Measurements from ENCODE around the gene SPINK8. TPM values are rescaled to one million over a fixed set of nuclear protein-coding genes. Genes with fewer than 3 reads are reported as not detected.
"Not testable (repeated sequence)": the region's sequence is repeated elsewhere in the genome, so short reads cannot be mapped to it uniquely, and the experiment has no call there.

Gene SPINK8
- total RNA-seq (2014; rRNA removed; shearing (Covaris generic)), result not detected in 2 replicates

- peaks cover 13% of the 10 kb centered on the region for H3K4me1 ChIP-seq (replicated peaks)
- not testable (repeated sequence) for H3K9me3 ChIP-seq (replicated peaks); H3K27ac ChIP-seq; H3K36me3 ChIP-seq; H3K27me3 ChIP-seq (replicated peaks); H3K4me3 ChIP-seq; DNase-seq (ENCODE audit: low read depth in 1 of 2, low spot score in 2 of 2)
Measured at GRCh38 chr3:48333346-48334245, at the start of gene SPINK8. TSS of gene SPINK8 (minus strand) at chr3:48333661. CDS start at chr3:48328341, 5,320 bp downstream.

- Histone ChIP-seq H3K27ac (no peak overlapping the region), H3K36me3 (no peaks in the 10 kb centered on the region), H3K27me3 (replicated peaks) (no peaks in the 10 kb centered on the region), H3K4me1 (replicated peaks) (no peaks in the 10 kb centered on the region), H3K9me3 (replicated peaks) (no peaks in the 10 kb centered on the region), H3K4me3 (no peak overlapping the region)
- DNase-seq (ENCODE audit: low read depth in 1 of 2, low spot score in 2 of 2), result no peak
Measured at GRCh38 chr3:48372862-48373435, 39.5 kb upstream of the SPINK8 start.

GRCh38 chr3:48372377-48372770 lies 38.9 kb upstream of the SPINK8 start:
- Histone ChIP-seq H3K36me3 (no peaks in the 10 kb centered on the region), H3K4me1 (replicated peaks) (no peaks in the 10 kb centered on the region), H3K9me3 (replicated peaks) (no peaks in the 10 kb centered on the region), H3K4me3 (no peak overlapping the region), H3K27me3 (replicated peaks) (no peaks in the 10 kb centered on the region), H3K27ac (no peak overlapping the region)
- DNase-seq (ENCODE audit: low read depth in 1 of 2, low spot score in 2 of 2), result no peak

GRCh38 chr3:48371651-48372376 lies 38.4 kb upstream of the SPINK8 start, which contains the start of gene FBXW12:
TSS of gene FBXW12 (plus strand) at chr3:48372219. CDS start at chr3:48372768, 549 bp downstream.
- no peak within 1 kb of the TSS for H3K4me3 ChIP-seq
- DNase-seq (ENCODE audit: low read depth in 1 of 2, low spot score in 2 of 2), result no peak
- no peaks in the 10 kb centered on the region for H3K9me3 ChIP-seq (replicated peaks)
- H3K36me3 ChIP-seq, result no peaks in the 10 kb centered on the region
- H3K4me1 ChIP-seq (replicated peaks), result no peaks in the 10 kb centered on the region
- no peaks in the 10 kb centered on the region for H3K27me3 ChIP-seq (replicated peaks)
- H3K27ac ChIP-seq, result no peak within 1 kb of the TSS

- no peaks in the 10 kb centered on the region for H3K36me3 ChIP-seq
- H3K4me1 ChIP-seq (replicated peaks), result no peaks in the 10 kb centered on the region
- no peak overlapping the region for H3K27ac ChIP-seq
- no peaks in the 10 kb centered on the region for H3K9me3 ChIP-seq (replicated peaks)
- H3K4me3 ChIP-seq, result no peak overlapping the region
- no peak for DNase-seq (ENCODE audit: low read depth in 1 of 2, low spot score in 2 of 2)
- no peaks in the 10 kb centered on the region for H3K27me3 ChIP-seq (replicated peaks)
Measured at GRCh38 chr3:48370333-48370713, 36.9 kb upstream of the SPINK8 start.

- Histone ChIP-seq H3K36me3 (no peaks in the 10 kb centered on the region), H3K4me3 (no peak overlapping the region), H3K27me3 (replicated peaks) (no peaks in the 10 kb centered on the region), H3K9me3 (replicated peaks) (no peaks in the 10 kb centered on the region), H3K4me1 (replicated peaks) (no peaks in the 10 kb centered on the region), H3K27ac (no peak overlapping the region)
- DNase-seq (ENCODE audit: low read depth in 1 of 2, low spot score in 2 of 2), result no peak
Measured at GRCh38 chr3:48369693-48370332, 36.4 kb upstream of the SPINK8 start.

- no peak overlapping the region for H3K27ac ChIP-seq
- no peaks in the 10 kb centered on the region for H3K4me1 ChIP-seq (replicated peaks)
- H3K9me3 ChIP-seq (replicated peaks), result no peaks in the 10 kb centered on the region
- no peak for DNase-seq (ENCODE audit: low read depth in 1 of 2, low spot score in 2 of 2)
- H3K36me3 ChIP-seq, result no peaks in the 10 kb centered on the region
- no peak overlapping the region for H3K4me3 ChIP-seq
- H3K27me3 ChIP-seq (replicated peaks), result no peaks in the 10 kb centered on the region
Measured at GRCh38 chr3:48367201-48367600, 33.7 kb upstream of the SPINK8 start.

- no peaks in the 10 kb centered on the region for H3K36me3 ChIP-seq
- no peak for DNase-seq (ENCODE audit: low read depth in 1 of 2, low spot score in 2 of 2)
- 0 out of 2 replicates have a peak, but pooled peaks cover 3% of the 10 kb centered on the region for H3K27me3 ChIP-seq (replicated peaks)
- H3K9me3 ChIP-seq (replicated peaks), result no peaks in the 10 kb centered on the region
- H3K4me1 ChIP-seq (replicated peaks), result no peaks in the 10 kb centered on the region
- no peak overlapping the region for H3K27ac ChIP-seq
- H3K4me3 ChIP-seq, result no peak overlapping the region
Measured at GRCh38 chr3:48364840-48365239, 31.4 kb upstream of the SPINK8 start.

GRCh38 chr3:48361928-48362327 lies 28.5 kb upstream of the SPINK8 start:
- Histone ChIP-seq H3K36me3 (no peaks in the 10 kb centered on the region), H3K4me3 (no peak overlapping the region), H3K27ac (no peak overlapping the region), H3K27me3 (replicated peaks) (0 out of 2 replicates have a peak, but pooled peaks cover 3% of the 10 kb centered on the region), H3K9me3 (replicated peaks) (no peaks in the 10 kb centered on the region), H3K4me1 (replicated peaks) (no peaks in the 10 kb centered on the region)
- no peak for DNase-seq (ENCODE audit: low read depth in 1 of 2, low spot score in 2 of 2)

- no peaks in the 10 kb centered on the region for H3K36me3 ChIP-seq
- no peaks in the 10 kb centered on the region for H3K9me3 ChIP-seq (replicated peaks)
- no peaks in the 10 kb centered on the region for H3K4me1 ChIP-seq (replicated peaks)
- no peak for DNase-seq (ENCODE audit: low read depth in 1 of 2, low spot score in 2 of 2)
- no peak overlapping the region for H3K27ac ChIP-seq
- H3K4me3 ChIP-seq, result no peak overlapping the region
- H3K27me3 ChIP-seq (replicated peaks), result 0 out of 2 replicates have a peak, but pooled peaks cover 6% of the 10 kb centered on the region
Measured at GRCh38 chr3:48356419-48356818, 23.0 kb upstream of the SPINK8 start.

GRCh38 chr3:48353987-48354386 lies 20.5 kb upstream of the SPINK8 start:
- Histone ChIP-seq H3K9me3 (replicated peaks) (no peaks in the 10 kb centered on the region), H3K27me3 (replicated peaks) (0 out of 2 replicates have a peak, but pooled peaks cover 3% of the 10 kb centered on the region), H3K4me1 (replicated peaks) (no peaks in the 10 kb centered on the region), H3K27ac (no peak overlapping the region), H3K36me3 (no peaks in the 10 kb centered on the region), H3K4me3 (no peak overlapping the region)
- no peak for DNase-seq (ENCODE audit: low read depth in 1 of 2, low spot score in 2 of 2)

- no peak for DNase-seq (ENCODE audit: low read depth in 1 of 2, low spot score in 2 of 2)
- no peak overlapping the region for H3K4me3 ChIP-seq
- no peaks in the 10 kb centered on the region for H3K9me3 ChIP-seq (replicated peaks)
- no peaks in the 10 kb centered on the region for H3K36me3 ChIP-seq
- H3K4me1 ChIP-seq (replicated peaks), result no peaks in the 10 kb centered on the region
- no peak overlapping the region for H3K27ac ChIP-seq
- 0 out of 2 replicates have a peak, but pooled peaks cover 3% of the 10 kb centered on the region for H3K27me3 ChIP-seq (replicated peaks)
Measured at GRCh38 chr3:48352546-48352945, 19.1 kb upstream of the SPINK8 start.

- DNase-seq (ENCODE audit: low read depth in 1 of 2, low spot score in 2 of 2), result no peak
- Histone ChIP-seq H3K9me3 (replicated peaks) (no peaks in the 10 kb centered on the region), H3K27ac (no peak overlapping the region), H3K36me3 (no peaks in the 10 kb centered on the region), H3K4me3 (no peak overlapping the region), H3K4me1 (replicated peaks) (no peaks in the 10 kb centered on the region), H3K27me3 (replicated peaks) (peaks cover 3% of the 10 kb centered on the region; the same call in 1 of the 2 replicates)
Measured at GRCh38 chr3:48347500-48347899, 14.0 kb upstream of the SPINK8 start.

Measured in SJSA1 (cell line).